ENCODE results near the gene TIAM1. TPM values are rescaled to one million over a fixed set of nuclear protein-coding genes. Genes with fewer than 3 reads are reported as not detected.

Gene TIAM1
- total and polyA plus RNA-seq, 2 of the 8 experiments (the other 6 are each of a cell fraction or from before 2014, with no cell fraction given): 10.1 to 30.7 TPM

DNA sequence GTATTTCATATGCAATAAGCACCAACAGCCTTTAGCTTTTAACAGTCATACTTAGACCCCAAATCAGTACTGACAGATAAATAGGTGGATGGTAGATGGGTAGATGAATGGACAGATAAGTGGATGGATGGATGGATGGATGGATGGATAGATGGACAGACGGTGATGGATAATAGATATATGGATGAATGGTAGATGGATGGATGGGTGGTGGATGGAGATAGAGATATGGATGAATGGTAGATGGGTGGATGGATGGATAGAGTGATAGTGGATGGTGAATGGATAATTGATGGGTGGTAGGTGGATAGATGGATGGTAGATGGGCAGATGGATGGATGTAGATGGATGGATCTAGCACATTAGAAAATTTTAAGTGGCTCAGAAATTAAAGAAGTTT, 62.5 kb downstream of the TIAM1 start (continued):
- TF ChIP-seq, protein P1, sequence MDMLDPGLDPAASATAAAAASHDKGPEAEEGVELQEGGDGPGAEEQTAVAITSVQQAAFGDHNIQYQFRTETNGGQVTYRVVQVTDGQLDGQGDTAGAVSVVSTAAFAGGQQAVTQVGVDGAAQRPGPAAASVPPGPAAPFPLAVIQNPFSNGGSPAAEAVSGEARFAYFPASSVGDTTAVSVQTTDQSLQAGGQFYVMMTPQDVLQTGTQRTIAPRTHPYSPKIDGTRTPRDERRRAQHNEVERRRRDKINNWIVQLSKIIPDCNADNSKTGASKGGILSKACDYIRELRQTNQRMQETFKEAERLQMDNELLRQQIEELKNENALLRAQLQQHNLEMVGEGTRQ (IDR thresholded peaks at IDR 0.05; ENCODE audit: low read length): no peak
- TF ChIP-seq SAP30 (IDR thresholded peaks at IDR 0.05; ENCODE audit: insufficient read depth, insufficient replicate concordance, low read length) (no peak), POLR2AphosphoS5 (IDR thresholded peaks at IDR 0.05; ENCODE audit: low read depth, low read length) (no peak), SUZ12 (IDR thresholded peaks at IDR 0.05; ENCODE audit: low read length) (no peak), ZNF274 (IDR thresholded peaks at IDR 0.05; ENCODE audit: borderline replicate concordance, extremely low read depth, low read length) (no peak)
- TF ChIP-seq, protein P2, sequence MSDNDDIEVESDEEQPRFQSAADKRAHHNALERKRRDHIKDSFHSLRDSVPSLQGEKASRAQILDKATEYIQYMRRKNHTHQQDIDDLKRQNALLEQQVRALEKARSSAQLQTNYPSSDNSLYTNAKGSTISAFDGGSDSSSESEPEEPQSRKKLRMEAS (IDR thresholded peaks at IDR 0.05): no peak
